Ectodermal cell (in vitro differentiated cells): Measurements from ENCODE around the gene ACACA.
"Not testable (repeated sequence)": the region's sequence is repeated elsewhere in the genome, so short reads cannot be mapped to it uniquely, and the experiment has no call there.

Experiments used
- H3K27ac ChIP-seq: 2 replicates; pipeline ENCODE4 v1.7.0; 2013; ENCODE audit warnings: mild to moderate bottlenecking, low read depth, low read length; ENCODE audit not compliant: insufficient read depth, poor library complexity, severe bottlenecking
- H3K27me3 ChIP-seq: 2 replicates; pipeline ENCODE4 v1.7.0; 2013; ENCODE audit warnings: mild to moderate bottlenecking, low read length; ENCODE audit not compliant: insufficient read depth, control insufficient read depth, poor library complexity, severe bottlenecking
- H3K36me3 ChIP-seq: one replicate; pipeline ENCODE4 v1.7.0; 2013; ENCODE audit warnings: low read length; ENCODE audit not compliant: control insufficient read depth, insufficient read depth
- H3K4me1 ChIP-seq: one replicate; pipeline ENCODE4 v1.7.0; 2013; ENCODE audit warnings: low read length; ENCODE audit not compliant: control insufficient read depth, insufficient read depth
- H3K4me3 ChIP-seq: 2 replicates; pipeline ENCODE4 v1.7.0; 2013; ENCODE audit warnings: low read depth, low read length, control low read depth; ENCODE audit not compliant: insufficient read depth
- H3K9me3 ChIP-seq: 2 replicates; pipeline ENCODE4 v1.7.0; 2013; ENCODE audit warnings: mild to moderate bottlenecking, low read length, moderate library complexity; ENCODE audit not compliant: control insufficient read depth
- WGBS, 2 experiments: methylation state at CpG; one replicate each; pipeline ENCODE4 v1.1.7; 2013; ENCODE audit warnings: missing lambda C conversion rate in 2 of 2; 5-methylcytosine and 5-hydroxymethylcytosine counted together

ACACA gene

GRCh38 chr17:37086334-37086733 lies 320.3 kb downstream of the ACACA start:
- Histone ChIP-seq H3K4me3 (no peak overlapping the region), H3K27ac (no peak overlapping the region), H3K36me3 (peaks cover 14% of the 10 kb centered on the region), H3K4me1 (peaks cover 9% of the 10 kb centered on the region), H3K9me3 (no peaks in the 10 kb centered on the region), H3K27me3 (no peaks in the 10 kb centered on the region)
- 96% methylated on average over 3 of the region's 3 CpGs for WGBS, 2 experiments

DNA sequence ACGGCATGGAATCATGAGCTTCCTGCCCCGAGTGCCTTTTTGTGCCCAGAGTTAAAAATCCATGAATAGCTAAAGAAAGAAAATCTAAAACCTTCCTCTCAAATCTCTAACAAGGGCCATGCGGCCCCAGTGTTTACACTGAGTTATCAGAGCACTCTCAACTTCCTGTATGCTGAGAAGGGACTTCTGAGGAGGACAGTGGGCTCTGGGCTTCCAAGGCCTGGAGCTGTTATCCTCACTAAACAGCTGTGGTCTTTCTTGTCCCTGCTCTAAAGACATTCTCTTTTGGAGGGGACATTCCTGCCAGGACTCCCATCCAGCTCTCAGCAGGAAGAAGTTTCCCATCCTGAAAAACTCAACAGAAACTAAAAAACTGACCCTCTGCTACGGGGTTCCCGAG lies 322.3 kb downstream of the ACACA start:
- Histone ChIP-seq H3K27me3 (no peaks in the 10 kb centered on the region), H3K27ac (no peak overlapping the region), H3K36me3 (peaks cover 8% of the 10 kb centered on the region), H3K9me3 (no peaks in the 10 kb centered on the region), H3K4me3 (no peak overlapping the region), H3K4me1 (peaks cover 9% of the 10 kb centered on the region)
- WGBS, 2 experiments: 86 to 96% methylated on average over 5 of the region's 5 CpGs

GRCh38 chr17:37083456-37083855 lies 323.2 kb downstream of the ACACA start:
- Histone ChIP-seq H3K36me3 (peaks cover 8% of the 10 kb centered on the region), H3K4me1 (peaks cover 9% of the 10 kb centered on the region), H3K9me3 (no peaks in the 10 kb centered on the region), H3K27ac (no peak overlapping the region), H3K4me3 (no peak overlapping the region), H3K27me3 (no peaks in the 10 kb centered on the region)
- 89 to 94% methylated on average over 6 of the region's 6 CpGs for WGBS, 2 experiments

- H3K27me3 ChIP-seq: no peaks in the 10 kb centered on the region
- H3K27ac ChIP-seq: no peak overlapping the region
- no peak overlapping the region for H3K4me3 ChIP-seq
- no peaks in the 10 kb centered on the region for H3K9me3 ChIP-seq
- H3K4me1 ChIP-seq: peaks cover 9% of the 10 kb centered on the region
- WGBS, 2 experiments: 91 to 92% methylated on average over 4 of the region's 4 CpGs
- peaks cover 8% of the 10 kb centered on the region for H3K36me3 ChIP-seq
Measured at GRCh38 chr17:37082985-37083384, 323.7 kb downstream of the ACACA start.

DNA sequence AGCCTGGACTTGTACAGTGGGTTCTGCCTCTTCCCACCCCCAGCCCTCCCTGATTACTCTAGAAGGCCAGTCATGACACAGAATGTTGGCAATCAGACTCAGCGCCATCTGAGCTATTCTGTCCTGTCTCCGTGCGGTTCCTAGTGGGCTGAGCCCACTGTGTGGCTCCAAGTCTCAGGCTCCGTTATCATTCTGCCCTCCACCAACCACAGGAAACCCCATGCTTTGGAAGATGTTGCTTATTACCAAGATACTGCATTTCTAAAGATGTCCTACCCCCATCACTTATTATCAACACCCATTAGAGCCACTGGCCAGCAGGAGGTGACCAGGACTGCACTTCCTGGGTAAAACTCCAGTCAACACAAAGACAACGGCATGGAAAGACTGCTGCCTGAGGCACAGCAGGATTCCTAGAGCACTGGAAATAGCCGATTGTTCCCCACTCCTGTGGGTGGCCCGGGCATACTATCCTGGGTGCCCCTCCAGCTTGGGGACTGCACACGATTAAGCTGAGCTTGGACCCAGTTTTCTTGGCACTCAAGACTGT lies 324.2 kb downstream of the ACACA start:
- WGBS, 2 experiments: 77 to 80% methylated on average over 8 of the region's 8 CpGs
- peaks cover 7% of the 10 kb centered on the region for H3K36me3 ChIP-seq
- H3K27ac ChIP-seq: no peak overlapping the region
- no peaks in the 10 kb centered on the region for H3K9me3 ChIP-seq
- no peak overlapping the region for H3K4me3 ChIP-seq
- H3K4me1 ChIP-seq: peaks cover 9% of the 10 kb centered on the region
- no peaks in the 10 kb centered on the region for H3K27me3 ChIP-seq

- Histone ChIP-seq H3K27me3 (no peaks in the 10 kb centered on the region), H3K27ac (no peak overlapping the region)
- 93 to 96% methylated on average over 1 to 5 of the region's 5 CpGs for WGBS, 2 experiments
Measured at GRCh38 chr17:37081287-37081686, 325.3 kb downstream of the ACACA start.

GRCh38 chr17:37079735-37080134 lies 326.9 kb downstream of the ACACA start:
- WGBS, 2 experiments: 71 to 89% methylated on average over 1 of the region's 1 CpG
- H3K9me3 ChIP-seq: no peaks in the 10 kb centered on the region
- no peak overlapping the region for H3K4me3 ChIP-seq
- peaks cover 9% of the 10 kb centered on the region for H3K4me1 ChIP-seq
- no peak overlapping the region for H3K27ac ChIP-seq
- H3K27me3 ChIP-seq: no peaks in the 10 kb centered on the region
- no peaks in the 10 kb centered on the region for H3K36me3 ChIP-seq

More at GRCh38 chr17:37081287-37081686, 325.3 kb downstream of the ACACA start:
- peaks cover 9% of the 10 kb centered on the region for H3K4me1 ChIP-seq
- H3K9me3 ChIP-seq: no peaks in the 10 kb centered on the region
- H3K4me3 ChIP-seq: no peak overlapping the region
- no peaks in the 10 kb centered on the region for H3K36me3 ChIP-seq

DNA sequence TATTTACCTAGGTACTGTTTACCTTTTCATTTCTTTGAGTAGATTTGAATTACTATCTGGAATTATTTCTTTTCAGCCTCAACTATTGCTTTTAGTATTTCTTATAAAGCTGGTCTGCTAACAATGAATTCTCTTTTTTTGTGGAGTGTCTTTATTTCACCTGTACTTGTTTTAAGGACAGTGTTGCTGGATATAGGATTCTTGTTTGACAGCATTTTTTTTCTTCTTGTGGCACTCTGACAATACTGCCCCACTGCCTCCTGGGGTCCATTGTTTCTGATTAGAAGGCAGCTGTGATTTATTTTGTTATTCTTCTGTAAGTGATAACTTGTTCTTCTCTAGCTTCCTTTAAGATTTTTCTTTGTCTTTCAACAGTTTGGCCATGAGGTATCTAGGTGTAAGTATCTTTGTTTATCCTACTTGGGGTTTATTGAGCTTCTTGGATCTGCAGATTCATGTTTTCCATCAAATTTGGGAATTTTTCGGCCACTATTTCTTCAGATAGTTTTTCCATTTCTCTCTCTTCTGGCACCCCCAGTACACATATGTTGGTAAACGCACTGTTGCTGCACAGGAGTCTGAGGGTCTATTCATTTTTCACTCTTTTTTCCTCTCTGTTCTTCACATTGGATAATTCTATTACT lies 327.4 kb downstream of the ACACA start:
- no peaks in the 10 kb centered on the region for H3K36me3 ChIP-seq
- no peak overlapping the region for H3K4me3 ChIP-seq
- no peak overlapping the region for H3K27ac ChIP-seq
- WGBS, 2 experiments: 95 to 97% methylated on average over 2 of the region's 2 CpGs
- H3K27me3 ChIP-seq: no peaks in the 10 kb centered on the region
- H3K9me3 ChIP-seq: no peaks in the 10 kb centered on the region
- peaks cover 9% of the 10 kb centered on the region for H3K4me1 ChIP-seq

GRCh38 chr17:37073464-37073863 lies 333.2 kb downstream of the ACACA start:
- H3K36me3 ChIP-seq, H3K9me3 ChIP-seq, H3K27me3 ChIP-seq, H3K27ac ChIP-seq, H3K4me3 ChIP-seq, H3K4me1 ChIP-seq: not testable (repeated sequence)
- WGBS, 2 experiments: 89 to 96% methylated on average over 3 of the region's 3 CpGs

DNA sequence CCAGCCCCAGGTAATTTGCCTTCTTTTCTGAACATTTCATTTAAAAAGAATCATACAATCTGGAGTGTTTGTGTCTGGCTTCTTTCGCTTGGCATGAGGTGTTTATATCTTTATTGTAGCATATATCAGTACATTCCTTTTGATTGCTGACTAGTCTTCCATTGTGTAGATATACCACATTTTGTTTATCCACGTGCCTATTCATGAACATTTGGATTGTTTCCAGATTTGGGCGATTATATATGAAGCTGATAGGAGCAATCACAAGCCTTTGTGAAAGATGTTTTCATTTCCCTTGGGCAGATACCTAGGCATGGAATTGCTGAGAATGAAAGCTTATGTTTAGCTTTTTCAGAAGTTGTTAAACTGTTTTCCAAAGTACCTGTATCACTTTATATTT lies 337.5 kb downstream of the ACACA start:
- Histone ChIP-seq H3K9me3 (no peaks in the 10 kb centered on the region), H3K4me1 (peaks cover 9% of the 10 kb centered on the region), H3K27ac (no peak overlapping the region), H3K4me3 (no peak overlapping the region), H3K36me3 (no peaks in the 10 kb centered on the region), H3K27me3 (no peaks in the 10 kb centered on the region)
- WGBS, 2 experiments: 98% methylated on average over 2 of the region's 3 CpGs
